Measurements from ENCODE around the gene SPTBN1. TPM values are rescaled to one million over a fixed set of nuclear protein-coding genes. Genes with fewer than 3 reads are reported as not detected.

Gene SPTBN1
- total RNA-seq (2014; rRNA removed; shearing (Covaris generic)) = 188 and 208 TPM in 2 replicates

GRCh38 chr2:54455563-54456361 is at the start of gene SPTBN1:
TSS of gene SPTBN1 (plus strand) at chr2:54456327. CDS start at chr2:54526419, 70,092 bp downstream.

Other genes starting within 250 kb of the SPTBN1 start
- gene TSPYL6, start 200.1 kb upstream of the SPTBN1 start, total RNA-seq (2014; rRNA removed; shearing (Covaris generic)) = not detected in 2 replicates